Karpas-422 (cell line): Measurements from ENCODE around the gene C1orf174. TPM values are rescaled to one million over a fixed set of nuclear protein-coding genes. Genes with fewer than 3 reads are reported as not detected.

Experiments used
- DNase-seq: peaks from one replicate; pipeline ENCODE4 v3.0.0-alpha.2; 2015
- H2AFZ ChIP-seq: fragments of 200-600 bp; sonication (generic); 2 replicates; pipeline ENCODE4 v1.6.1; 2014; ENCODE audit warnings: antibody characterized with exemption, low read length, mixed read lengths
- H3K27ac ChIP-seq: fragments of 200-600 bp; sonication (generic); 2 replicates; pipeline ENCODE4 v1.5.1; 2014; ENCODE audit warnings: mild to moderate bottlenecking, low read length, moderate library complexity
- H3K27me3 ChIP-seq: fragments of 200-600 bp; sonication (generic); 2 replicates; pipeline ENCODE4 v1.6.1; 2014; ENCODE audit warnings: low read length, mixed read lengths
- H3K36me3 ChIP-seq: fragments of 200-600 bp; sonication (generic); 2 replicates; pipeline ENCODE4 v1.6.1; 2014; ENCODE audit warnings: low read length, mixed read lengths; ENCODE audit not compliant: insufficient read depth
- H3K4me1 ChIP-seq: fragments of 200-600 bp; sonication (generic); 2 replicates; pipeline ENCODE4 v1.6.1; 2014; ENCODE audit warnings: mild to moderate bottlenecking, low read length, mixed read lengths
- H3K4me2 ChIP-seq: fragments of 200-600 bp; sonication (generic); 2 replicates; pipeline ENCODE4 v1.6.1; 2014; ENCODE audit warnings: low read length, low read depth, mild to moderate bottlenecking; ENCODE audit not compliant: poor library complexity, severe bottlenecking
- H3K4me3 ChIP-seq: fragments of 200-600 bp; sonication (generic); 2 replicates; pipeline ENCODE4 v1.5.1; 2014; ENCODE audit warnings: mild to moderate bottlenecking, antibody characterized with exemption, low read length, mixed read lengths
- H3K79me2 ChIP-seq: fragments of 200-600 bp; sonication (generic); 2 replicates; pipeline ENCODE4 v1.6.1; 2014; ENCODE audit warnings: mild to moderate bottlenecking, low read length, mixed read lengths
- H3K9ac ChIP-seq: fragments of 200-600 bp; sonication (generic); 2 replicates; pipeline ENCODE4 v1.6.0; 2014; ENCODE audit warnings: low read length
- H3K9me2 ChIP-seq: fragments of 200-600 bp; sonication (generic), shearing (Covaris generic); replicated peaks from 2 replicates; pipeline ENCODE4 v1.6.0; 2014; ENCODE audit warnings: mild to moderate bottlenecking, low read length, moderate library complexity; ENCODE audit not compliant: insufficient read depth
- H3K9me3 ChIP-seq: fragments of 300-700, 200-600 bp; sonication (generic); 2 replicates; pipeline ENCODE4 v1.6.1; 2014; ENCODE audit warnings: low read length, mixed read lengths
- H4K20me1 ChIP-seq: fragments of 200-600 bp; sonication (generic); 2 replicates; pipeline ENCODE4 v1.6.1; 2014; ENCODE audit warnings: mild to moderate bottlenecking, antibody characterized with exemption, low read length, low read depth; ENCODE audit not compliant: insufficient read depth
- total RNA-seq: library from RNA; depleted of rRNA; stranded (reverse); fragments of >200 nt; shearing (Covaris generic); gene quantifications from 2 replicates; pipeline ENCODE4 v1.2.3, GENCODE V29; 2014; ENCODE audit warnings: low replicate concordance

C1orf174 gene
- total RNA-seq, 1 experiment from 2014 or later, result 17.4 TPM

DNA sequence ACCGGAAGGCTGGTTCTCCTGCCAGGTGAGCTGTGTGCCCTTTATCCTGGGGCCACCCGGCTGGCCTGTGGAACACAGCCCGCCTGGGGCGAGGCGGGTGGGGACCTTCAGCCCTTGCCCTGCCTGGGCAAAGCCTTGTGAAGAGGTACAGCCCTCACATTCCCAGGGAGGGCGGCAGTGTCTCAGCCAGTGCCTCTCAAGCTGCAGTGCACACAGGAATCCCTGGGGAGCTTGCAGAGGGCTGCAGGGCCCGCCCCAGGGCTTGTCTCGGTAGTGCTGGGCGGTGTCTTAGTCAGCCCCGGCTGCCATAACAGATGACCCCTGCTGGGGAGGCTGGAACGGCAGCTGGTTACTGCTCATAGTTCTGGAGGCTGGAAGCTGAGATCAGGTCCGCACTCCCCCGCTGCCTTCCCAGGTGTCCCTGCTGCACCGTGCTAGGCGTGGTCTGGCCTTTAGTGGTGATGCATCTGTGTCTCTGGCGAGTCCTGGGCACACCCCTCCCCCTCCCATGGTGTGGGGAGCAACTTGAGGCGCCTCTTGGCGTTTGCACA lies 30.2 kb downstream of the C1orf174 start:
- Histone ChIP-seq H3K27ac (no peak overlapping the region), H3K79me2 (0 out of 2 replicates have a peak, but pooled peaks cover 4% of the 10 kb centered on the region), H3K4me3 (no peak overlapping the region), H3K27me3 (no peaks in the 10 kb centered on the region), H3K36me3 (peaks cover 8% of the 10 kb centered on the region), H3K9me2 (no peaks in the 10 kb centered on the region), H4K20me1 (no peaks in the 10 kb centered on the region), H3K9me3 (no peaks in the 10 kb centered on the region), H2AFZ (no peak overlapping the region), H3K9ac (no peak overlapping the region), H3K4me2 (no peak overlapping the region), H3K4me1 (no peaks in the 10 kb centered on the region)
- peak; percentile 46 for DNase-seq

DNA sequence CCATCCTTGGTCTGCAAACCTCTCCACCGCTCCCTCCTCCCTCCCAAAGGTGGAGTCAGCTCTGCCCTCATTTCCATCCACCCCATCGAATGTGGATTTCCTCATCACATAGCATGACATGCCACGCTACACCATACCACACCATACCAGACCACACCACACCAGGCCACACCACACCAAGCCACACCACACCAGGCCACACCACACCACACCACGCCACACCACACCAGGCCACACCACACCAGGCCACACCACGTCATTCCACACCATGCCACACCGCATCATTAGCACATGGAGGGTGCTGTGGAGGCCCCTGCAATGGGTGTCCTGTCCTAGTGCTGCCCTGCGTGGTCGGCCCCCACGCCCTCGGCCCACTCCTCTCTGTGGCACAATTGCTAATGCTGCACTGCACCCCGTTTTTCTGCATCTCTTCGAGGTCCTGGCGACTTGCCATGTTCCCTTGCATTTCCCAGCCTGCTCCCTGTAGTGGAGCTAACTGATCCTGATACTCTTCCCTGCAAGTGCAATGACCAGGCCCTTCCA lies 31.5 kb downstream of the C1orf174 start:
- peaks cover 7% of the 10 kb centered on the region; the same call in 1 of the 2 replicates for H3K79me2 ChIP-seq
- H3K36me3 ChIP-seq, result peaks cover 5% of the 10 kb centered on the region
- no peak overlapping the region for H3K4me3 ChIP-seq
- no peak overlapping the region for H2AFZ ChIP-seq
- no peak overlapping the region for H3K4me2 ChIP-seq
- no peaks in the 10 kb centered on the region for H4K20me1 ChIP-seq
- no peaks in the 10 kb centered on the region for H3K9me2 ChIP-seq
- no peaks in the 10 kb centered on the region for H3K9me3 ChIP-seq
- H3K9ac ChIP-seq, result no peak overlapping the region
- no peaks in the 10 kb centered on the region for H3K27me3 ChIP-seq
- H3K27ac ChIP-seq, result no peak overlapping the region
- H3K4me1 ChIP-seq, result no peaks in the 10 kb centered on the region
- no peak for DNase-seq

DNA sequence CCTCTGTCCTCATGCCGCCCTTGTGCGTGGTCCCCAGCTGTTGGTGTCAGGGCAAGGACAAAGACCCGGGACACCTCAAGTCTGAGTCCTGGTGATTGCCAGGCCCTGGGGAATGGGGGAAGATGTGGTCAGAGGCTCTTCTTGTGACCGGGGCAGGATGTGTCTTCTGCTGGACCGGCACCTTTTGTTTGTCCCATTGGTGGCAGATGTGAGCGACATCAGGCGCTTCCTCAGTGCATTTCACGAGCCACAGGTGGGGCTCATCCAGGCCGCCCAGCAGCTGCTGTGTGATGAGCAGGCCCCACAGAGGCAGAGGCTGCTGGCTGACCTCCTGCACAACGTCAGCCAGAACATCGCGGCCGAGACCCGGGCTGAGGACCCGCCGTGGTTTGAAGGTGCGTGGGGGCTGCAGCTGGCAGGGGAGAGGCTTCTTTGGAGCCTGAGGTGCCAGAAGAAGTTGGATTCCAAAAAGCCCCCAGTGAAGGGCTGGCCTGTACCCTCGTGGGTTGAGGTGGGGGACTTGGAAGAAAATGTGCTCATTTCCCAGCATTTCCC lies 34.4 kb downstream of the C1orf174 start:
- H4K20me1 ChIP-seq, result no peaks in the 10 kb centered on the region
- no peaks in the 10 kb centered on the region for H3K9me3 ChIP-seq
- no peak overlapping the region for H3K4me2 ChIP-seq
- H3K4me1 ChIP-seq, result no peaks in the 10 kb centered on the region
- peaks cover 5% of the 10 kb centered on the region for H3K36me3 ChIP-seq
- no peak for DNase-seq
- peaks cover 29% of the 10 kb centered on the region; the same call in 1 of the 2 replicates for H3K79me2 ChIP-seq
- H2AFZ ChIP-seq, result no peak overlapping the region
- H3K27me3 ChIP-seq, result no peaks in the 10 kb centered on the region
- no peak overlapping the region for H3K9ac ChIP-seq
- no peaks in the 10 kb centered on the region for H3K9me2 ChIP-seq
- H3K27ac ChIP-seq, result no peak overlapping the region
- H3K4me3 ChIP-seq, result no peak overlapping the region

DNA sequence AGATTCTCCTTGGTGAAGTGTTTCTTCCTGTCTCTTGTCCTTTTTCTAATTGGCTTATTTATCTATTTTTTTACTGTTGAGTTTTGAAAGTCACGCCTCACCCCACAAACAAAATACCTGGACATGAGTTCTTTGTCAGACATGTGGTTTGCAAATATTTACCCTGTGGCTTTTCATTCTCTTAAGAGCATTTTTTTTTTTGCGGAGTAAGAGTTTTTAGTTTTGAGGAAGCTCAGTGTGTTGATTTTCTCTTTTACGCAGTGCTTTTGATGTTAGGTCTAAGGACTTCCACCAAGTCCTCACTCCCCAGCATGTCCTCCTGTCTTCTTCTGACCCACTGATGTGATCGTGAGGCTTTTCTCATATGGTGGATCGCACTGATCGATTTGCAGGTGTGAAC lies 35.2 kb downstream of the C1orf174 start:
- H3K9ac ChIP-seq, result no peak overlapping the region
- H3K4me1 ChIP-seq, result no peaks in the 10 kb centered on the region
- no peaks in the 10 kb centered on the region for H3K9me2 ChIP-seq
- no peak overlapping the region for H3K4me2 ChIP-seq
- peaks cover 5% of the 10 kb centered on the region for H3K36me3 ChIP-seq
- H4K20me1 ChIP-seq, result no peaks in the 10 kb centered on the region
- H3K79me2 ChIP-seq, result peaks cover 36% of the 10 kb centered on the region
- no peak overlapping the region for H3K4me3 ChIP-seq
- no peaks in the 10 kb centered on the region for H3K27me3 ChIP-seq
- DNase-seq, result no peak
- no peak overlapping the region for H3K27ac ChIP-seq
- no peak overlapping the region for H2AFZ ChIP-seq
- no peaks in the 10 kb centered on the region for H3K9me3 ChIP-seq

DNA sequence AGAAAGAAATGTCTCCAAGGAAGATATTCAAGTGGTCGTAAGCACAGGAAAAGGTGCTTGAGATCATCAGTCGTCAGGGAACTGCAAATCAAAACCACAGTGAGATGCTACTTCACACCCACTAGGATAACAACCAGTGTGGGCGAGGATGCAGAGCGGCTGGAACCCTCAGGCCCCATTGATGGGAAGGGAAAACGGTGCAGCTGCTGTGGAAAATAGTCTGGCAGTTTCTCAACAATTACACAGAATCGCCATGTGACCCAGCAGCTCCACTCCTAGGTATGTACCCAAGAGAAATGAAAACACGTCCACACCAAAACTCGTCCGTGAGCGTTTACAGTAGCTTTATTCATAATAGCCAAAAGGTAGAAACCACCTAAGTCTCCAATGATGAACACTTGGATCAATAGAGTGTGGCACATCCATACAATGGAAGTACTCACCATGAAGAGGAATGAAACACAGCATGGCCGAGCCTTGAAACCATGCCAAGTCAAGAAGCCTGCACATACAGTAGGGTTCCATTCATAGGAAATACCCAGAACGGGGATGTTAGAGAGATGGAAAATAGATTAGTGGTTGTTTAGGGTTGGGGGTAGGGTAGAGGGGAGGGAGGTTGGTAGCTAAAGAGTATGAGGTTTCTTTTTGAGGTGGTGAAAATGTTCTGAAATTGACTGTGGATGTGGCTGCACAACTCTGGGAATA lies 36.7 kb downstream of the C1orf174 start:
- no peak overlapping the region for H2AFZ ChIP-seq
- no peak overlapping the region for H3K9ac ChIP-seq
- H3K9me3 ChIP-seq, result no peaks in the 10 kb centered on the region
- H3K4me2 ChIP-seq, result no peak overlapping the region
- H3K4me3 ChIP-seq, result no peak overlapping the region
- no peaks in the 10 kb centered on the region for H3K9me2 ChIP-seq
- peaks cover 5% of the 10 kb centered on the region for H3K36me3 ChIP-seq
- H4K20me1 ChIP-seq, result no peaks in the 10 kb centered on the region
- H3K4me1 ChIP-seq, result peaks cover 5% of the 10 kb centered on the region
- no peaks in the 10 kb centered on the region for H3K27me3 ChIP-seq
- H3K27ac ChIP-seq, result no peak overlapping the region
- H3K79me2 ChIP-seq, result peaks cover 51% of the 10 kb centered on the region
- DNase-seq, result no peak

DNA sequence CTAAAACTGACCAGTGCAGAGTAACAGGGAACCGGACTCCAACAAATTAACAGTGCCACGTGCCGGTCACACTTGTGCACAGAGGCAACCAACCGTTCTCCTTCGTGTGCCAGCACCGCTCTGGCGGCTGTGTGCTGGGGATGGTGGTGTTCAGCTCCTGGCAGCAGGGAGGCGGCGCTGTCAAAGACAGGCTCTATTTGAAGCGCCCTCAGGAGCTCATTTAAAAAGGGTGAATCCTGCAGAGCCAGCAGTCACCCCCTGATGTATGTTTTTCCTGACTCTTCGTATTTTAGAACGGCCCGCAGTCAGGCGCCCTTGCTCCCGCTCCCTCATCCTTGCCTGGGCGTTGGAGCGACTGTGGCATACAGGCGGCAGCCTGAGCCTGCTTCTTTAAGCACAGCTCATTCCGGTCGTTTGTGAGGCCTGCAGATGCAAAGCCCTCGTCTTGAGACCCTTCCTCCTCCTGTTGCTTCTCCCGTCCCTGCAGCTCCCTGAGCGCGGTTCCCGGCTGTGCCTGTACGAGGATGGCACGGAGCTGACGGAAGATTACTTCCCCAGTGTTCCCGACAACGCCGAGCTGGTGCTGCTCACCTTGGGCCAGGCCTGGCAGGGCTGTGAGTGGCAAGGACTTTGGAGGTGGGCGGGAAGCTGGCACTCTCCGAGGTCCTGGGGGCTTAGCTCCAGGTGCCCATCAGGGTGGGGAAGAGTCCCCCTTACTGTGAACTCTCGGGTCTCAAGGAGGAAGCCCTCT lies 41.7 kb downstream of the C1orf174 start:
- H3K27ac ChIP-seq, result peak overlapping the region; percentile 80; the same call in 1 of the 2 replicates
- H3K9ac ChIP-seq, result peak overlapping the region; percentile 76
- peak overlapping the region; percentile 91 for H3K4me2 ChIP-seq
- no peaks in the 10 kb centered on the region for H3K9me3 ChIP-seq
- no peak overlapping the region for H2AFZ ChIP-seq
- peak overlapping the region; percentile 88 for H3K4me3 ChIP-seq
- H3K36me3 ChIP-seq, result no peaks in the 10 kb centered on the region
- H3K4me1 ChIP-seq, result peaks cover 20% of the 10 kb centered on the region
- peak; percentile 50 for DNase-seq
- peaks cover 82% of the 10 kb centered on the region for H3K79me2 ChIP-seq
- no peaks in the 10 kb centered on the region for H3K9me2 ChIP-seq
- no peaks in the 10 kb centered on the region for H4K20me1 ChIP-seq
- no peaks in the 10 kb centered on the region for H3K27me3 ChIP-seq

DNA sequence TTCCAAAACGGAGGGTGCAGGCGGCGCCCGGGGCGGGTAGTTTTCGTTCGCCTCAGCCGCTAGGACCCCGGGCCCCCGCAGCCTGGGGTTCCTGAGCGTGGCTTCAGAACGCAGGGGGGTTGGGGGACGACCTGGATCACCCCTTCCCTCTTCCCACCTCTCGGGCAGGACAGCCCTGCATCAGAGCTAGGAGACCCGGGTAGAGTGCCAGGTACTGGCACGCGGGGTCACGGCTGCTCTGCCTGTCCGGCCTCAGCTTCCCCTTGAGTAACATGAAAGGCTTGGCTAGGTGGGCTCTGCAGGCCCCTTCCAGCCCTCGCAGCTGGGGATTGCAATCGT lies 42.3 kb downstream of the C1orf174 start:
- Histone ChIP-seq H3K36me3 (no peaks in the 10 kb centered on the region), H3K4me1 (peaks cover 20% of the 10 kb centered on the region), H3K9me3 (no peaks in the 10 kb centered on the region), H2AFZ (peak overlapping the region; percentile 88), H3K79me2 (peaks cover 85% of the 10 kb centered on the region), H3K27ac (peak overlapping the region; percentile 80), H3K9me2 (no peaks in the 10 kb centered on the region), H3K4me3 (peak overlapping the region; percentile 88), H3K27me3 (no peaks in the 10 kb centered on the region), H3K9ac (peak overlapping the region; percentile 76), H3K4me2 (peak overlapping the region; percentile 91), H4K20me1 (no peaks in the 10 kb centered on the region)
- no peak for DNase-seq
